Osteoblast (primary cell): ENCODE measurements around the gene MBOAT2. TPM values are rescaled to one million over a fixed set of nuclear protein-coding genes. Genes with fewer than 3 reads are reported as not detected.
"Not testable (repeated sequence)": the region's sequence is repeated elsewhere in the genome, so short reads cannot be mapped to it uniquely, and the experiment has no call there.

ENCODE experiments used
- DNase-seq: peaks from one replicate; pipeline ENCODE4 v3.0.0; 2011; ENCODE audit warnings: low spot score, mixed read lengths; ENCODE audit not compliant: insufficient read length; ENCODE audit errors: missing footprints
- H2AFZ ChIP-seq: 2 replicates; pipeline ENCODE4 v1.6.0; 2011; ENCODE audit warnings: mild to moderate bottlenecking, low read length
- H3K27ac ChIP-seq: 2 replicates; pipeline ENCODE4 v1.5.1; 2011; ENCODE audit warnings: mild to moderate bottlenecking, low read depth, low read length, moderate library complexity
- H3K27me3 ChIP-seq: 2 replicates; pipeline ENCODE4 v1.6.0; 2012; ENCODE audit warnings: mild to moderate bottlenecking, control low read depth, inconsistent platforms, low read length, moderate library complexity; ENCODE audit not compliant: insufficient read depth
- H3K36me3 ChIP-seq: 2 replicates; pipeline ENCODE4 v1.5.1; 2011; ENCODE audit warnings: mild to moderate bottlenecking, low read length, control low read depth, moderate library complexity; ENCODE audit not compliant: insufficient read depth
- H3K4me1 ChIP-seq: 2 replicates; pipeline ENCODE4 v1.5.1; 2011; ENCODE audit warnings: mild to moderate bottlenecking, low read length, control low read depth, moderate library complexity; ENCODE audit not compliant: insufficient read depth
- H3K4me2 ChIP-seq: 2 replicates; pipeline ENCODE4 v1.6.0; 2011; ENCODE audit warnings: mild to moderate bottlenecking, low read length; ENCODE audit not compliant: insufficient read depth
- H3K4me3 ChIP-seq: fragments of 200-600 bp; sonication (generic); 3 replicates; pipeline ENCODE4 v1.5.1; 2012; ENCODE audit warnings: mild to moderate bottlenecking, low read length, inconsistent platforms; ENCODE audit not compliant: insufficient read depth
- H3K79me2 ChIP-seq: 2 replicates; pipeline ENCODE4 v1.6.0; 2012; ENCODE audit warnings: mild to moderate bottlenecking, low read length, control low read depth, inconsistent platforms; ENCODE audit not compliant: insufficient read depth
- H3K9me3 ChIP-seq: 2 replicates; pipeline ENCODE4 v1.5.1; 2011; ENCODE audit warnings: low read depth, low read length, control low read depth
- H4K20me1 ChIP-seq: 2 replicates; pipeline ENCODE4 v1.6.0; 2012; ENCODE audit warnings: mild to moderate bottlenecking, low read length, control low read depth; ENCODE audit not compliant: insufficient read depth
- CTCF ChIP-seq: IDR thresholded peaks from 2 replicates; pipeline ENCODE4 v1.5.1; 2011; ENCODE audit warnings: mild to moderate bottlenecking, low read depth, low read length, moderate library complexity; ENCODE audit errors: extremely low read depth
- total RNA-seq: library from RNA; depleted of rRNA; stranded (reverse); fragments of >200 nt; gene quantifications from 2 replicates; pipeline ENCODE4 v1.2.3, GENCODE V29; 2012

The MBOAT2 gene, protein sequence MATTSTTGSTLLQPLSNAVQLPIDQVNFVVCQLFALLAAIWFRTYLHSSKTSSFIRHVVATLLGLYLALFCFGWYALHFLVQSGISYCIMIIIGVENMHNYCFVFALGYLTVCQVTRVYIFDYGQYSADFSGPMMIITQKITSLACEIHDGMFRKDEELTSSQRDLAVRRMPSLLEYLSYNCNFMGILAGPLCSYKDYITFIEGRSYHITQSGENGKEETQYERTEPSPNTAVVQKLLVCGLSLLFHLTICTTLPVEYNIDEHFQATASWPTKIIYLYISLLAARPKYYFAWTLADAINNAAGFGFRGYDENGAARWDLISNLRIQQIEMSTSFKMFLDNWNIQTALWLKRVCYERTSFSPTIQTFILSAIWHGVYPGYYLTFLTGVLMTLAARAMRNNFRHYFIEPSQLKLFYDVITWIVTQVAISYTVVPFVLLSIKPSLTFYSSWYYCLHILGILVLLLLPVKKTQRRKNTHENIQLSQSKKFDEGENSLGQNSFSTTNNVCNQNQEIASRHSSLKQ
- 54.3 and 56.6 TPM in 2 replicates for total RNA-seq

GRCh38 chr2:9003616-9004337 is at the start of gene MBOAT2:
Gene MBOAT2 (minus strand): TSS chr2:9003684. CDS start chr2:9003614, 70 bp downstream.
- H3K4me3 ChIP-seq: peak within 1 kb of the TSS; percentile 78
- H3K4me1 ChIP-seq: peaks cover 22% of the 10 kb centered on the region
- peaks cover 15% of the 10 kb centered on the region for H4K20me1 ChIP-seq
- no peaks in the 10 kb centered on the region for H3K36me3 ChIP-seq
- peak; percentile 99 for DNase-seq
- H3K27ac ChIP-seq: peak within 1 kb of the TSS; percentile 72
- peak within 1 kb of the TSS; percentile 85 for H3K4me2 ChIP-seq
- no peaks in the 10 kb centered on the region for H3K27me3 ChIP-seq
- peaks cover 42% of the 10 kb centered on the region for H3K79me2 ChIP-seq
- H3K9me3 ChIP-seq: no peaks in the 10 kb centered on the region
- peak within 1 kb of the TSS; percentile 84 for H2AFZ ChIP-seq
- TF ChIP-seq CTCF: no peak

GRCh38 chr2:9052821-9053533 is 49.5 kb upstream of the MBOAT2 start:
- no peak overlapping the region for H3K4me2 ChIP-seq
- peaks cover 18% of the 10 kb centered on the region for H3K4me1 ChIP-seq
- H3K4me3 ChIP-seq: no peak overlapping the region
- DNase-seq: no peak
- no peaks in the 10 kb centered on the region for H3K9me3 ChIP-seq
- no peaks in the 10 kb centered on the region for H4K20me1 ChIP-seq
- no peaks in the 10 kb centered on the region for H3K79me2 ChIP-seq
- H3K36me3 ChIP-seq: no peaks in the 10 kb centered on the region
- no peak overlapping the region for H3K27ac ChIP-seq
- no peaks in the 10 kb centered on the region for H3K27me3 ChIP-seq
- no peak for TF ChIP-seq CTCF
- H2AFZ ChIP-seq: peak overlapping the region; percentile 33

- H3K36me3 ChIP-seq, H4K20me1 ChIP-seq, H3K4me3 ChIP-seq, H3K27me3 ChIP-seq, H3K9me3 ChIP-seq, H2AFZ ChIP-seq, DNase-seq, H3K4me2 ChIP-seq, H3K79me2 ChIP-seq, H3K27ac ChIP-seq: not testable (repeated sequence)
- H3K4me1 ChIP-seq: peaks cover 14% of the 10 kb centered on the region
Measured at GRCh38 chr2:9051451-9051850, 48.0 kb upstream of the MBOAT2 start.

DNA sequence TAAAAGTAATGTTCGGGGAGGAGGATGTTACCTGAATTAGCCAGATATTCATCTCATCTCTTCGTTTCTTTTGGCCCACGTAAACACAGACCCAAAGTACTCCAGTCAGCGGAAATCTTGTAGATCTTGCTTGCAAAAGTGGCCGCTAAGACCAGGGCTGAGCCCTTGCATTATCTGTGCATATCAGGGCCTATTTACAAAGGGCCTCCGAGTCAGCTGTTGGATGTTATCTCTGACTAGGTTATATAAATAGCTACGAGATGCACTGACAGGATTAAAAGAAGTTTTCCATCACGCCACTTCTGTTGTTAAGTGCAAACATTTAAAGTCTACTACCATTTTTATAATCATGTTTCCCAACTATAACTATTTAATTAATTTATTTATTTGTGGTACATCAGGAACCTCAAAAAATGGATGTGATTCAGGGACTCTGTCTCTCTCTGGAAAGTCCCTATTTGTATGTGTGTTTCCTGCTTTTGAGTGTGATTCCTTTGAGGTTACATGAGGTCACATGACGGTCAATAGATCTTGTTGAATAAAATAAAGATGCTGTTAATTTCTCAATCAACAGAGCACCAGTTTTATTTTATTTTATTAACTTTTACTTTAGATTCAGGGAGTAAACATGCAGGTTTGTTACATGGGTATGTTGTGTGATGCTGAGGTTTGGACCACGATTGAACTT is 46.8 kb upstream of the MBOAT2 start:
- H2AFZ ChIP-seq: no peak overlapping the region
- no peak for DNase-seq
- no peak overlapping the region for H3K4me2 ChIP-seq

More for the DNA sequence above, 46.8 kb upstream of the MBOAT2 start:
- H3K27ac ChIP-seq: no peak overlapping the region
- H3K9me3 ChIP-seq: no peaks in the 10 kb centered on the region
- no peaks in the 10 kb centered on the region for H3K36me3 ChIP-seq
- no peaks in the 10 kb centered on the region for H3K79me2 ChIP-seq
- H4K20me1 ChIP-seq: no peaks in the 10 kb centered on the region
- H3K27me3 ChIP-seq: no peaks in the 10 kb centered on the region
- H3K4me3 ChIP-seq: no peak overlapping the region
- peaks cover 14% of the 10 kb centered on the region for H3K4me1 ChIP-seq
- no peak for TF ChIP-seq CTCF
